K562 (cell line): ENCODE measurements around the gene POU2F1. TPM values are rescaled to one million over a fixed set of nuclear protein-coding genes. Genes with fewer than 3 reads are reported as not detected.

Experiments used
- ATAC-seq: fragments of 200-7000 bp; cut with Tn5 transposase; 3 replicates; pipeline ENCODE4 v1.9.1; 2020; ENCODE audit warnings: moderate library complexity
- BruUV-seq: library from RNA; stranded (reverse); fragments of 400-500 nt; replicated peaks from 2 replicates; lab custom pipeline; 2021; lab: Mats Ljungman, UMichigan
- CTCF ChIA-PET: fragments of 300-600 bp; formaldehyde crosslinking; extraction: SDS; loops from one replicate; lab custom pipeline; 2021; ENCODE audit warnings: low intra/inter-chr PET ratio; lab: Yijun Ruan, JAX
- POLR2A ChIA-PET: fragments of 300-600, 350-650 bp; sonication (Branson Sonifier 250); formaldehyde crosslinking; extraction: SDS; loops from one replicate; lab custom pipeline; 2021; ENCODE audit warnings: antibody characterized with exemption, inconsistent platforms; lab: Yijun Ruan, JAX
- DNase-seq, 4 experiments: peaks; one replicate each; pipeline versions ENCODE4 v3.0.0 to v3.0.0-alpha.2; 2011 to 2018; ENCODE audit warnings: low spot score in 3 of 4, mixed read lengths in 3 of 4; ENCODE audit errors: extremely low read depth in 1 of 4
- FAIRE-seq: peaks from 2 replicates; lab custom pipeline; 2011; peaks lifted over from hg19 to GRCh38; lab: Jason Lieb, UNC
- H2AFZ ChIP-seq: 2 replicates; pipeline ENCODE4 v1.6.0; 2011; ENCODE audit warnings: low read depth, low read length, control low read depth, inconsistent platforms
- H3K27ac ChIP-seq: fragments of 200-600 bp; 3 replicates; pipeline ENCODE4 v1.8.0; 2011; ENCODE audit warnings: low read depth, mild to moderate bottlenecking, control low read depth, inconsistent platforms, low read length, moderate library complexity, mixed read lengths; ENCODE audit errors: extremely low read depth
- H3K27me3 ChIP-seq, 2 experiments: fragments of 300-600 bp in 1 of 2; 2 replicates in 1 of 2; 3 replicates in 1 of 2; pipeline versions ENCODE4 v1.6.0 to v1.8.0; 2011; ENCODE audit warnings: inconsistent platforms in 2 of 2, low read length in 2 of 2, mild to moderate bottlenecking in 1 of 2, mixed read lengths in 1 of 2, moderate library complexity in 1 of 2; ENCODE audit not compliant: control insufficient read depth in 2 of 2, insufficient read depth in 2 of 2
- H3K36me3 ChIP-seq: fragments of 300-600 bp; 3 replicates; pipeline ENCODE4 v1.8.0; 2011; ENCODE audit warnings: mild to moderate bottlenecking, low read length, inconsistent platforms; ENCODE audit not compliant: control insufficient read depth, insufficient read depth
- H3K4me1 ChIP-seq, 2 experiments: fragments of 200-600 bp in 1 of 2; replicated peaks in 1 of 2; 2 replicates in 1 of 2; 3 replicates in 1 of 2; pipeline versions ENCODE4 v1.5.1 to v1.8.0; 2011; ENCODE audit warnings: inconsistent platforms in 2 of 2, low read length in 2 of 2, mild to moderate bottlenecking in 1 of 2, mixed read lengths in 1 of 2, moderate library complexity in 1 of 2; ENCODE audit not compliant: control insufficient read depth in 2 of 2, insufficient read depth in 2 of 2
- H3K4me2 ChIP-seq: 2 replicates; pipeline ENCODE4 v1.6.1; 2011; ENCODE audit warnings: low read length, control low read depth, inconsistent platforms, mixed read lengths; ENCODE audit not compliant: insufficient read depth
- H3K4me3 ChIP-seq: fragments of 200-600 bp; sonication (generic), shearing (Covaris generic); 2 replicates; pipeline ENCODE4 v1.5.1; 2016; ENCODE audit warnings: control low read depth, inconsistent platforms
- H3K79me2 ChIP-seq: fragments of 200-600 bp; 3 replicates; pipeline ENCODE4 v1.8.0; 2011; ENCODE audit warnings: low read length, inconsistent platforms; ENCODE audit not compliant: control insufficient read depth, insufficient read depth
- H3K9ac ChIP-seq, 2 experiments: 2 replicates each; pipeline versions ENCODE4 v1.6.0 to v1.6.1; 2011; ENCODE audit warnings: low read depth in 2 of 2, low read length in 2 of 2, control low read depth in 1 of 2, inconsistent platforms in 1 of 2, mild to moderate bottlenecking in 1 of 2, mixed read lengths in 1 of 2; ENCODE audit not compliant: insufficient read depth in 1 of 2
- H3K9me1 ChIP-seq: one replicate; pipeline ENCODE4 v1.6.0; 2011; ENCODE audit warnings: inconsistent platforms, mild to moderate bottlenecking, low read length, moderate library complexity; ENCODE audit not compliant: control insufficient read depth, insufficient read depth
- H3K9me3 ChIP-seq: replicated peaks from 2 replicates; pipeline ENCODE4 v1.5.1; 2011; ENCODE audit warnings: low read depth, low read length, inconsistent platforms; ENCODE audit not compliant: control insufficient read depth, insufficient read depth
- H4K20me1 ChIP-seq: replicated peaks from 2 replicates; pipeline ENCODE4 v1.6.1; 2011; ENCODE audit warnings: low read length, inconsistent platforms, mixed read lengths; ENCODE audit not compliant: control insufficient read depth, insufficient read depth
- CHD1 ChIP-seq: fragments of 200-600 bp; sonication (generic); IDR thresholded peaks from one replicate; pipeline ENCODE4 v1.6.1; 2012; ENCODE audit warnings: mild to moderate bottlenecking, moderate library complexity, low read length, inconsistent platforms
- CREB3L1 ChIP-seq: fragments of 450-650 bp; IDR thresholded peaks from 2 replicates; pipeline ENCODE4 v1.6.1; 2014; ENCODE audit warnings: low read depth, mild to moderate bottlenecking, moderate library complexity, borderline replicate concordance
- CREB5 ChIP-seq: fragments of 250-450 bp; sonication (Bioruptor Pico); IDR thresholded peaks from 2 replicates; pipeline ENCODE4 v1.5.0; 2020; ENCODE audit warnings: mild to moderate bottlenecking
- DPF2 ChIP-seq: fragments of 450-650 bp; IDR thresholded peaks from 2 replicates; pipeline ENCODE4 v1.6.1; 2016
- NFIX ChIP-seq: fragments of 250-450 bp; sonication (Bioruptor Pico); IDR thresholded peaks from 2 replicates; pipeline ENCODE4 v1.4.0; 2020; ENCODE audit warnings: low read depth, mild to moderate bottlenecking, moderate library complexity
- RNF219 ChIP-seq: fragments of 250-450 bp; sonication (Bioruptor Pico); IDR thresholded peaks from 2 replicates; pipeline ENCODE4 v1.5.0; 2022; ENCODE audit warnings: mild to moderate bottlenecking
- SAFB ChIP-seq: fragments of 200-400 bp; formaldehyde crosslinking; IDR thresholded peaks from 2 replicates; pipeline ENCODE4 v1.6.1; 2017; ENCODE audit warnings: low read depth, low read length, borderline replicate concordance
- TGIF2 ChIP-seq: sonication (generic); formaldehyde crosslinking; IDR thresholded peaks from 2 replicates; pipeline ENCODE4 v1.8.1; 2022; ENCODE audit warnings: mild to moderate bottlenecking, missing genetic modification reagents, moderate library complexity
- ZNF140 ChIP-seq: fragments of 250-450 bp; sonication (Bioruptor Pico); IDR thresholded peaks from 2 replicates; pipeline ENCODE4 v1.8.0; 2021; ENCODE audit warnings: moderate library complexity, mild to moderate bottlenecking, inconsistent platforms
- ZNF592 ChIP-seq: fragments of 450-650 bp; IDR thresholded peaks from 2 replicates; pipeline ENCODE4 v1.6.1; 2017; ENCODE audit warnings: antibody characterized with exemption, mild to moderate bottlenecking
- WGBS: fragments of 100-300 bp; shearing (Covaris generic); methylation state at CpG from one replicate; pipeline ENCODE4 v1.1.6; 2016; ENCODE audit warnings: low coverage, mixed read lengths; ENCODE audit not compliant: insufficient coverage; ENCODE audit errors: missing lambda C conversion rate; 5-methylcytosine and 5-hydroxymethylcytosine counted together
- in situ Hi-C: fragments of 300-500 bp; cut with MboI; formaldehyde crosslinking; loops from 4 replicates; pipeline ENCODE4 v1.15.0; 2018; ENCODE audit warnings: inconsistent platforms, mixed read lengths
- intact Hi-C: fragments of 100-400 bp; cut with micrococcal nuclease; formaldehyde crosslinking; loops from 2 replicates; pipeline ENCODE4 v1.14.2; 2022
- polyA plus RNA-seq, 8 experiments: library from polyadenylated mRNA; depleted of rRNA in 4 of 8; stranded (reverse) in 5 of 8; unstranded in 3 of 8; fragments of >200 nt; fragmentation: Nextera tagmentation in 2 of 8; fragmentation: Illumina TruSeq in 1 of 8; extraction: Ambion mirVana in 2 of 8; extraction: Trizol in 1 of 8; gene quantifications; 2 replicates each; pipeline versions ENCODE4 v1.2.1 to v1.2.3, GENCODE V29; 2011 to 2014; ENCODE audit warnings: inconsistent platforms in 1 of 8, missing spikeins in 1 of 8
- total RNA-seq, 7 experiments: library from RNA; depleted of rRNA in 6 of 7; stranded (reverse); fragments of >200 nt in 6 of 7; fragmentation: Illumina TruSeq in 2 of 7; extraction: Trizol in 2 of 7; gene quantifications; 2 replicates each; pipeline versions ENCODE4 v1.2.1 to v1.2.3, GENCODE V29; 2011 to 2021; ENCODE audit warnings: low replicate concordance in 1 of 7
- TF ChIP-seq, protein P1 (sequence below): IDR thresholded peaks from 2 replicates; pipeline ENCODE4 v1.6.1; 2016; ENCODE audit warnings: missing genetic modification characterization, missing compliant biosample characterization

Gene POU2F1
- total and polyA plus RNA-seq, 9 of the 15 experiments (the other 6 are each of a cell fraction or from before 2014, with no cell fraction given): 2.6 to 22.3 (median 8.8) TPM

- Histone ChIP-seq H3K4me3 (no peak overlapping the region), H3K4me2 (no peak overlapping the region), H3K27me3 (no peaks in the 10 kb centered on the region), H3K9me3 (no peaks in the 10 kb centered on the region), H3K36me3 (peaks cover 19% of the 10 kb centered on the region), H4K20me1 (no peaks in the 10 kb centered on the region), H3K9ac (no peak overlapping the region), H3K27ac (no peak overlapping the region), H3K9me1 (no peaks in the 10 kb centered on the region), H3K4me1 (0 out of 5 replicates have a peak, but pooled peaks cover 0 to 2% of the 10 kb centered on the region in 2 experiments), H2AFZ (no peak overlapping the region), H3K79me2 (no peaks in the 10 kb centered on the region)
- WGBS: 84% methylated on average over 3 of the region's 3 CpGs
- DNase-seq (no peak), FAIRE-seq (no peak), ATAC-seq (no peak)
- intact Hi-C loops (no loop called here), in situ Hi-C loops (no loop called here)
- ChIA-PET CTCF (no interaction called here), POLR2A (interaction anchor here (1.3 to 1.6 kb wide), 2 partner anchors 12 to 14 kb away, joined by 4 to 7 read pairs; no protein-coding TSS in a partner anchor)
- no TSS peak for BruUV-seq
- TF ChIP-seq ZNF140 (CRISPR knock-in tag) (no peak), RNF219 (CRISPR knock-in tag) (no peak), ZNF592 (no peak), DPF2 (no peak), CREB3L1 (no peak), CHD1 (no peak), NFIX (CRISPR knock-in tag) (no peak), CREB5 (no peak), SAFB (no peak), TGIF2 (CRISPR knock-in tag) (no peak)
- TF ChIP-seq, protein P1, sequence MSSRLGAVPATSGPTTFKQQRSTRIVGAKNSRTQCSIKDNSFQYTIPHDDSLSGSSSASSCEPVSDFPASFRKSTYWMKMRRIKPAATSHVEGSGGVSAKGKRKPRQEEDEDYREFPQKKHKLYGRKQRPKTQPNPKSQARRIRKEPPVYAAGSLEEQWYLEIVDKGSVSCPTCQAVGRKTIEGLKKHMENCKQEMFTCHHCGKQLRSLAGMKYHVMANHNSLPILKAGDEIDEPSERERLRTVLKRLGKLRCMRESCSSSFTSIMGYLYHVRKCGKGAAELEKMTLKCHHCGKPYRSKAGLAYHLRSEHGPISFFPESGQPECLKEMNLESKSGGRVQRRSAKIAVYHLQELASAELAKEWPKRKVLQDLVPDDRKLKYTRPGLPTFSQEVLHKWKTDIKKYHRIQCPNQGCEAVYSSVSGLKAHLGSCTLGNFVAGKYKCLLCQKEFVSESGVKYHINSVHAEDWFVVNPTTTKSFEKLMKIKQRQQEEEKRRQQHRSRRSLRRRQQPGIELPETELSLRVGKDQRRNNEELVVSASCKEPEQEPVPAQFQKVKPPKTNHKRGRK (tag): no peak
Observed at GRCh38 chr1:167413328-167413727, 192.6 kb downstream of the POU2F1 start.
